Activated naive CD4-positive, alpha-beta T cell (primary cell): ENCODE results near the gene NFATC3.

Source experiments
- DNase-seq, 4 experiments: peaks; one replicate each; lab custom pipeline; 2025; lab: John Stamatoyannopoulos, UW

Gene NFATC3

DNA sequence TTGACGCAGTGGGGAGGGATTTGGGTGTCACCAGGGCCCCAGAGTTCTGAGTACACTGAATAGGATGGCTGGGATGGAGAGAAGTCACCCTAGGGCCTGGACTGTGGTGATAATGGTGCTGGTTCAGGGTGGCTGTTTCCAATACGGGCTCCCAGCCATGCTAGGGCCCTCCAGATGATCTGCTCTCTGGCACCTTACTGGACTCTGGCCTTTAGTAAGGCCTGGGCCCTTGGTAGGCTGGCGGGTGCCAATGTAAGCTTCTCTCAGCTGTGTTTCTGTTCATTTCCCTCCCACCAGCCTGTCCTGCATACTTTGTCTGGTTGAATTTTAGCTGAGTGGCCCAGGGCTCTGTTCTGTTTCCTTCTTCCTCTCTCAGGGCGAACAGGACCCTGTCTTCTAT is 162.8 kb downstream of the NFATC3 start:
- no peak for DNase-seq

DNA sequence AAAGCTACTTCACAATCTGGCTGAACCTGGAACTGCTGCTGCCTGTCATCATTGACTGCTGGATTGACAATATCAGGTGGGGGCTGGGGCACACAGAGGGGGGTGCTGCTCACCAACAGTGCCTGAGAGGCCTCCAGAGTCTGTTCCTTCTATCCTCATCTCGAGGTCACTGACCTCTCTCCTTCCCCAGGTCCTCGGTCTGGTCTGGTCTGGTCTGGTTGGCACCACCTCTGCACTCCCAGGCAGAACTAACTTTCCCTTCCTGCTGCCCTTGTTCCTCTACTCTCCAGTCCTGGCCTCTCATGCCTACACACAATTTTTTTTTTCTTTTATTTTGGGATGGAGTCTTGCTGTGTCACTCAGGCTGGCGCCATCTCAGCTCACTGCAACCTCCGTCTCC is 164.2 kb downstream of the NFATC3 start:
- no peak for DNase-seq

DNA sequence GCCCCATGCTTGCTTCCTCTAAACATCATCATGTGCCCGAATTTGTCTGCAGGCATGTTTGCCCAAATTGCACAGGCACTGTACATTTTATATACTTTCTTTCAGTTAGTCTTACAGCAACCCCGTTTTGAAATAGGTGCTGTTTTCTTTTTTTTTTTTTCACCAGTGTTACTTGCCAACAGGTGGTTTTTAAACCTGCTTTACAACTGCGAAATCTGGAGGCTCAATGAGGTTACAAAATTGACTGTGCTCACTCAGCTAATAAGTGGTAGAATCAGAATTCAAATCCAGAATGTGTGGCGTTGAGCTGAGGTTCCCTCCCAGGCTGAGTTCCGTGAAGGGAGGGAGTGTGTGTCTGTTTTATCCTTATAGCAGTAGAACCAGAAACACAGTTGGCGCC is 165.8 kb downstream of the NFATC3 start:
- DNase-seq = no peak

DNA sequence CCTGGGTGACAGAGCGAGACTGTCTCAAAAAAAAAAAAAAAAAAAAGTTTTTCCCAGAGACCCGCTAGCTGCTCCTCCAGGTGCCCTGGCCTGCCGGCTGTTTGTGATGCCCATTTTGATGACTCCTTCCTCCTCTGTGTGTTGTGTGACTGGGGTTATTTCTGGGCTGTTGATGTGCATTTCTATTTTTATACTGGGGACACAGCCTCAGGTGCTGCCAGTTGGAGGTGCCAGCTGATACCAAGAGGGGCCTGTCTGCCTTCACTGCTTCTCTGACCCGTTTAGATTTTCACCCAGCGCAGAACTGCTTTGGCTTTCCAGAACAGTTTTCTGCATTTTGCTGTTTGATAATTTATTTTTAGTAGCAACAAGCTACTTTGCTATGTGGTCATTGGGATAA is 166.7 kb downstream of the NFATC3 start:
- DNase-seq = no peak

DNA sequence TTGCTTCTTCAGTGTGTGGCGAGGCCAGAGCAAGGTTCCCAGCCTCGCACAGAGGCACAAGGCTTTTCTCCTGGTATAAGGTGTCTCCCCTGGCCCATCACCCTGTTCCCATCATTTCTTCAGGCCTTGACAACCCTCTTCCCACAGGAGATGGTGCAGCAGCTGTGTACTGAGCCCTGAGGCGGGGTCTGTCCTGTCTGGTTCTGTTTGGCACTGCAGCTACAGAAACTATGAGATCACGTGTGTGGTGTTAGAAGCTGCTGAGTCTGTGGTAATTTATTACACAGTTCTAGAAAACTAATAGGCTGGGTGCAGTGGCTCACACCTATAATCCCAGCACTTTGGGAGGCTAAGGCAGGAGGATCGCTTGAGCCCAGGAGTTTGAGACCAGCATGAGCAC is 167.2 kb downstream of the NFATC3 start:
- no peak for DNase-seq

DNA sequence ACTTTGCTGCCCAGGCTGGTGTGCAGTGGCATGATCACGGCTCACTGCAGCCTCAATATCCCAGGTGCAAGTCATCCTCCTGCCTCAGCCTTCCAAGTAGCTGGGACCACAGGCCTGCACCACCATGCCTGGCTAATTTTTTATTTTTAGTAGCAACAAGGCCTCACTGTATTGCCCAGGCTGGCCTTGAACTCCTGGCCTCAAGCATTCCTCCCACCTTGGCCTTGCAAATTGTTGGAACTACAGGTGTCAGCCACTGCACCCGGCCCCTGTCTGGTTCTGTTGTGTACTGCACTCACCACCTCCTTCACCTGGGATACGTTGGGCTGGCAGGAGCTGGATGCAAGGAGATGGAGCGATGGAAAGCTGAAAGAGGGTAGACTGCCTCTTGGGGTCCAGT is 168.6 kb downstream of the NFATC3 start:
- no peak for DNase-seq

DNA sequence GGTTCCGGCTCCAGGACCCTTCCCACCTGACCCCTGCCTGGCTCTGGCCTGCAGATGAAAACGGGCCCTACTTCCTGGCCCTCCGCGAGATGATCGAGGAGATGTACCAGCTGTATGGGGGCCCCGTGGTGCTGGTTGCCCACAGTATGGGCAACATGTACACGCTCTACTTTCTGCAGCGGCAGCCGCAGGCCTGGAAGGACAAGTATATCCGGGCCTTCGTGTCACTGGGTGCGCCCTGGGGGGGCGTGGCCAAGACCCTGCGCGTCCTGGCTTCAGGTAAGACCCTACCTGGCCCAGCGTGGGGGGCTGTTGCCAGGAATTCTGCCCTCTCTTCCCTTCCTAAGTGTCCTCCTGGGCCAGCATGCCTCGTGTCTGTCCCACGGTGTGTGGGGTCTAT is 170.5 kb downstream of the NFATC3 start:
- DNase-seq = no peak

DNA sequence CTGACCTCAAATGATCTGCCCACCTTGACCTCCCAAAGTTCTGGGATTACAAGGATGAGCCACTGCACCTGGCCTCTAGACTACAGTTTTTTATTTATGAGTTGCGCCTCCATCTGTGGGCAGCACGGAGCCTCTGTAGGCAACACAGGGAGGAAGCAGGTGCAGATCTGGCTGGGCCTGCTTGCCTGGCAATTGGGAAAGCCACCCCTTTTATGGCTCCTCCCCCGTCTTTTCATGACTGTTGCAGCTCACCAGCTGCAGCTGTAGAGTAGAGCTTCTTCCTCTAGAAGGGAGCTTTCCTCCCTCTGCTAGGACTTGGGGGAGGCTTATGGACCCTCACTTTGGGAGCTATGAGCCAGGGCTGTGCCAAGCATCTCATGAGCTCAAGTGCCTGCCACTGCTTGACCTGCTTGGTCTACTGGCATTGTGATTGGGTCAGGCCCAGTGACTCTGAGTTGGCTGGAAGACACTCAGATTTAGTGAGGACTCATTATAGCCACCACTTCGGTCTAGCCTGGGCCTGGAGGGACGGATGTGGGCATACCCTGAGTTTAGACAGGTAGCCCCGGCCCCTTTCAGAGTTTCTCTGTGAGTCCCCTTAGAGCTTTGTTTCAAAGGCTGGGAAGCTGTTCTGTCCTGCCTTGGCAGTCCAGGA is 172.2 kb downstream of the NFATC3 start:
- peak in 1 of 4 experiments; percentile 20 for DNase-seq

DNA sequence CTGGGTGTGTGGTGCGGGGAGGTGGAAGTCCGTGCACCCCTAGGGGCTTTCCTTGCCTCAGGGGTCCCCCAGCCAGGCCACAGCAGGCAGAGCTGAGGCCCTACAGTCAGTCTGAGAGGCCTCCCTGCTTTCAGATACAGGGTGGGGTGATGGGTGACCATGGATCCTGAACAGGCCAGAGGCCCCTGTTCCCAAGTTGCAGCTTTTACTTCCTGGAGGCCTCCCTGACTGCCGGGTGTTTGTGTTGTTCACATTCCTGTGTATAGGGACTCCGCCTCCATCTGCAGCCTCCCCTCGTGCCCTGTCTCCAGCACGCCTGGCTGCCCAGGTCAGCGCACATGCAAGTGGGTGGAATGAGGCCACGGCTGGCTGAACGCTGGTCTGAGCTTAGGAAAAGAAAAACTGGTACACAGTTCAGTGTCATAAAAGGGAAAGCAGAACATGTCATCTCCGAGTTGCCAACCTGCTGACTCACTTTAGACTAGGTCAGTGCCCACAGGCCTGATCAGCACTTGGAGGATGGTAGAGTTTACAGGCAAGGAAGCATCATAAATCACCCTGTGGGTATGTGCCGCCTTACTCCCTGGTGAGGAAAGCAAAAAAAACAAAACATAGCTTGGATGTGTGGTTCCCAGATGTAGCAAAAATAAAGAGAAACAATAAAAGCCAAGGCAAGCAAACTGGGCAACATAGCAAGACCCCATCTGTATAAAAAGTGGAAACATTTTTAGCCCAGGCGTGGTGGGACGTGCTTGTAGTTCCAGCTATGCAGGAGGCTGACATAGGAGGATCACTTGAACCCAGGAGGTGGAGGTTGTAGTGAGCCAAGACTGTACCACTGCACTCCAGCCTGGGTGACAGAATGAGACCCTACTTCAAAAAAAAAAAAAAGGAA is 173.0 kb downstream of the NFATC3 start:
- DNase-seq = no peak

DNA sequence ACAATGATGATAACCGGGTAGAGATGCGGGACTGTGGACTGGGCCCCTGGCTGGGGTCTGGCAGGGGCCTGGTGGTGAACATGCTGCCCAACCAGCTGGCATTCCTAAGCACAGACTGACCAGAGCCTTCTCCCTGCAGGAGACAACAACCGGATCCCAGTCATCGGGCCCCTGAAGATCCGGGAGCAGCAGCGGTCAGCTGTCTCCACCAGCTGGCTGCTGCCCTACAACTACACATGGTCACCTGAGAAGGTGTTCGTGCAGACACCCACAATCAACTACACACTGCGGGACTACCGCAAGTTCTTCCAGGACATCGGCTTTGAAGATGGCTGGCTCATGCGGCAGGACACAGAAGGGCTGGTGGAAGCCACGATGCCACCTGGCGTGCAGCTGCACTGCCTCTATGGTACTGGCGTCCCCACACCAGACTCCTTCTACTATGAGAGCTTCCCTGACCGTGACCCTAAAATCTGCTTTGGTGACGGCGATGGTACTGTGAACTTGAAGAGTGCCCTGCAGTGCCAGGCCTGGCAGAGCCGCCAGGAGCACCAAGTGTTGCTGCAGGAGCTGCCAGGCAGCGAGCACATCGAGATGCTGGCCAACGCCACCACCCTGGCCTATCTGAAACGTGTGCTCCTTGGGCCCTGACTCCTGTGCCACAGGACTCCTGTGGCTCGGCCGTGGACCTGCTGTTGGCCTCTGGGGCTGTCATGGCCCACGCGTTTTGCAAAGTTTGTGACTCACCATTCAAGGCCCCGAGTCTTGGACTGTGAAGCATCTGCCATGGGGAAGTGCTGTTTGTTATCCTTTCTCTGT is 174.0 kb downstream of the NFATC3 start:
- DNase-seq = no peak

DNA sequence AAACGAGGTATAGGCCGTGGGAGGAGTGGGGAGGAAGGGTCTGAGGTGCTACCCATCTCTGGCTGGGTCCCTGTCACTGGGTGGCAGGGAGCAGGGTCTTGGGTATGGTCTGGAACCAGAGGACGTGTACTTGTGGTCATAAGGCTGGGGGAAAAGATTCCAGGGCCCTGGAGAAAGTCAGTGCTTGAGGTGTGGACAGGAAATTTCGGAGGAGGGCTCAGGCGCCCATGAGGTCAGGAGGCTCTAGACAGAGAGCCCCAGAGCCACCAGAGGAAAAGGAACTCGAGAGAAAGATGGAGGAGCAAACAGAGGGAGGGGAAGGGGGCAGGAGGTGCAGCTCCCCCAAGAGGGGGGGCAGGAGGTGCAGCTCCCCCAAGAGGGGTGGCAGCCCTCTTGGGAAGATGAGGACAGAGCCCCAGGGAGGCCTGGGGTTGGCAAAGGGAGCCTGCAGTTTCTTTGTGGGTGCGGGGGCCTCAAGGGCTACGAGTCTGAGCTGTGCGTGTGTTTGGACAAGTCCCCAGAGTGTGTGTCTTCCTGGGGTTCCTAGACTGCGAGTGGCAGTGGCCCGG is 178.5 kb downstream of the NFATC3 start:
- DNase-seq = no peak

DNA sequence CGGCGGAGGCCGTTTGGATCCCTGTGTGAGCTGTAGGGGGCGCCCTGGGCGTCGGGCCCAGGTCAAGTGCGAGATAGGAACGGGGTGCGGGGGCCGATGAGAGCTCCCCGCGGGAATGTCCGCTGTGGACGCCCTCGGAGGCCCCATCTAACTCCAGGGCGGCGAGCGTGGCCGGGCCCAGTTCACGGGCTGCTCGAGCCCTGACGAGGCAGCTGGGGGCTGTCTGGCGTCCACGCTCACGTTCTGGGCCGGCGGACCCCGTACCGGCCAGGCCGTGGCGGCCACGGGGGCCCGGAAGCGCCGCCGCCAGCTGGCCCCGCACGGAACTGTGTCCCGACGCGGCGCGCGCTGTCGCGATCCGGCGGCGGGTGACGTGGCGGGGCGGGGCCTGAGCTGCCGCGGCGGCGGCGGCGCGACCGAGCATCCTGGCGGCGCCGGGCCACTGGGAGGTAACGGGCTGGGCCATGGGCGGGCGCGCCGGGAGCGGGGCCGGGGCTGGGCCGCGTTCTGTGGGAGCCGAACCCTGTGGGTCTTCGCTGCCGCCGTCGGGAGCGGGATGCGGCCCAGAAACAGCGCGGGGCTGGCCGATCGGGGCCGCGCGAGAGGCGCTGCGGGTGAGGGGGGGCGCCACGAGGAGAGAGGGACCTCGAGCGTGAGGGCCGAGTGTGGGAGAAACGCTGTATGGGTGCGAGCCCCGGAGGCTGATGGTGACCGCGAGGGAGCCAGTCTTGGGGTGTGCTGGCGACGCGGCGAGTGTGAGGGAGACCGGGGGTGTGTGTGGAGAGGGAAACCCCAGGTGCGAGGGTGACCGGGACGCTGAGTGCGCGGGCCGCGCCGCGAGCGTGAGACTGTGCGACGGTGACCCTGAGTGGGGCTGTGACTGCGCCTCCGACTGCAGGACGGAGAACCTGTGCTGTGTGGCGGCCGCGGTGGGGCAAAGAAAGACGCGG is 179.2 kb downstream of the NFATC3 start, which contains the start of gene SLC7A6:
TSS of gene SLC7A6 (plus strand) at position 399 of the 950 bp plus-strand sequence. CDS start 10,201 bp downstream, outside the sequence.
- DNase-seq = peak; percentile 55 to 78 (median 57)

DNA sequence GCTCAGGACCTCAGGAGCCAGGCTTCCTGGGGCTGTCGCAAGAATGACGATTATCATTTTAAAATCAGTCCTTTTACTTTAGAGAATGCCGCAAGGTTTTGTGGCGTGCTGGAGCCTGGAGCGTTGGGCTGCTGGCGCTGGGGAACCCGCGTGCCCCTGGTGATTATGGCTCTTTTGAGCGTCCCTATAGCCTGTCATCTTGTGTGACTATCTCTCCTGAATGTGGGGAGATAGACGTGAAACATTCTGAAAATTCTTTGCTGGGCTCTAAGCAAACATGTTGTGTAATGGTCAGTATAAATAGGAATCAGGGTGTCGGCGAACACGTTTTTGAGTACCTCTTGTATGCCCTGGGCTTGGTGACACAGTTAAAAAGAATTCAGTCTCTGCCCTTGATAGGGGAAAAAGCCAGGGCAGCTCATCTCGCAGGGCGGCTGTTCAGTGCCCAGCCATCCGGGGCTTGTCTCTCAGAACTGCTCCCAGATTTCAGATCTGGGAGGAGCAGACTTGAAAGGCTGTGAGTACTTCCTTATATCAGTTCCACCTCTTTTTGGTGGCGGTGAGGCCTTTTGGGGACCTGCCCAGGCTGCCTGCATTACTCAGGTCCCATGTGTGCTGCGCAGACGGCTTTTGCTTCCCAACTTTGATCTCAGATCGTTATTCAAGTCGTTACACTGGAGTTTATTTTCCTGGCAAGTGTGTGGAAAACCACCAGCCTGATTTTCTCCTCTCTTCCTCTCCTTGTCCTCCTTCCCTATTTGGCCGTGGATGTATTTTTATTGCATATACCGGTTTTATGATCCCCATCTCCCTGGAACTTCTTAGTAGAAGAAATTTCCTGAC is 180.1 kb downstream of the NFATC3 start:
- peak in 1 of 4 experiments; percentile 17 for DNase-seq

DNA sequence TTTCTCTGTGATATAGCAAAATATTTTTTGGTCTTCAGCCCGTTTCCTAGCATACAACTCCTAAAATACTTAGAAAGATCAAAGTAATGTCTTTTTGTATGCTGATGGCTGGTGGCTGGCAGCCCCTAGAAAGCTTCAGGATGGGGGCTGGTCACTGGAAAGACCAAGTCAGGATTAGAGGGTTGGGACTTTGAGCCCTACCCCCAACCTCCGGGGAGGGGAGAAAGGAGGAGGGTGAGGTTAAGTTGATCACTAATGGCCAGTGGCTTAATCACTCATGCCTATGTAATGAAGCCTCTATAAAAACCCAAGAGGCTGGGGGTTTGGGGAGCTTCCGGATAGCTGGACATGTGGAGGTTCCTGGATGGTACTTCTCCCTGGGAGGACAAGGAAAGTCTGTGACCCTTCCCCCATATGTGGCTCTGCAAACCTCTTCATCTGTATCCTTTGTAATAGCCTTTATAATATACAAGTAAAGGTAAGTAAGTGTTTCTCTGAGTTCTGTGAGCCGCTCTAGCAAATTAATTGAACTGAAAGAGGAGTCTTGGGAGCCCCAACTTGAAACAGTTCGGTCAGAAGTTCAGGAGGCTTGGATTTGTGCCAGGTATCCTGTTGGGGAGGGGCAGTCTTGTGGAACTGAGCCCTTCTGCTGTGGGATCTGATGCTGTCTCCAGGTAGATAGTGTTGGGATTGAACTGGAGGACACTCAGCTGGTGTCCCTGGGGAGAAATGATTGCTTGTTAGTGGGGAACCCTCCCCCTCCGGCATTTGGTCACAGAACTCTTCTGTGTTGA is 182.6 kb downstream of the NFATC3 start:
- DNase-seq = no peak

DNA sequence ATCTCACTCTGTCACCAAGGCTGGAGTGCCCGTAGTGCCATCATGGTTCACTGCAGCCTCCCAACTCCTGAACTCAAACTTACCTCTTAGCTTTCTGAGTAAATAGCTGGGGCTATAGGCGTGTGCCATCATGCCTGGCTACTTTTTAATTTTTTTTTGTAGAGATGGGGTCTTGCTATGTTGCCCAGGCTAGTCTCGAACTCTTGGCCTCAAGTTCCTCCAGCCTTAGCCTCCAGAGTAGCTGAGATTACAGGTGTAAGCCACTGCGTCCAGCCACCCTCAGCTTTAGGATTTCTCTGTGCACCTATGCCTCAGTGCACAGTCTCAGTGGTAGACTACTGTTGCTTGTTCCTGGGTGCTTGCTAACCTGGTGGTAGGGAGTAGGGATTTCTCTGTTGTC is 184.6 kb downstream of the NFATC3 start:
- DNase-seq = no peak

DNA sequence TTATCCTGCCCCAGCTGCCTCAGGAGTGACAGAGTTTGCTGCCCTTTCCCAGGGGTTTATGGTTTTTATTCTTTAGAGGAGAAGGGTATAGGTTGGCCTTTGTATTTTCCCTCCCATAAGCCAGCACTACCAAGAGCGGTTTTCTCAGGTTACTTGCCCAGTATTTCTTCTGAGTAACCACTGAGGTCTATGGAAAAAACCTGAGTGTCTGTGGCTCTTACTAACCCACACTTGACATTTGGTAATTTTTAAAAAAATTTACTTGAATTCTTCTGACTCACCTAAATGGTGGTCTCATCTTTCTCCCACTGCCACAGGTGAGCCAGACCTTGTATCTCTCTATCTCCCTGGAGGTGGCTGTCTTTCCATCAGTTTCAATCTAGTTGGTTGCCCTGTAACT is 185.2 kb downstream of the NFATC3 start:
- DNase-seq = no peak

DNA sequence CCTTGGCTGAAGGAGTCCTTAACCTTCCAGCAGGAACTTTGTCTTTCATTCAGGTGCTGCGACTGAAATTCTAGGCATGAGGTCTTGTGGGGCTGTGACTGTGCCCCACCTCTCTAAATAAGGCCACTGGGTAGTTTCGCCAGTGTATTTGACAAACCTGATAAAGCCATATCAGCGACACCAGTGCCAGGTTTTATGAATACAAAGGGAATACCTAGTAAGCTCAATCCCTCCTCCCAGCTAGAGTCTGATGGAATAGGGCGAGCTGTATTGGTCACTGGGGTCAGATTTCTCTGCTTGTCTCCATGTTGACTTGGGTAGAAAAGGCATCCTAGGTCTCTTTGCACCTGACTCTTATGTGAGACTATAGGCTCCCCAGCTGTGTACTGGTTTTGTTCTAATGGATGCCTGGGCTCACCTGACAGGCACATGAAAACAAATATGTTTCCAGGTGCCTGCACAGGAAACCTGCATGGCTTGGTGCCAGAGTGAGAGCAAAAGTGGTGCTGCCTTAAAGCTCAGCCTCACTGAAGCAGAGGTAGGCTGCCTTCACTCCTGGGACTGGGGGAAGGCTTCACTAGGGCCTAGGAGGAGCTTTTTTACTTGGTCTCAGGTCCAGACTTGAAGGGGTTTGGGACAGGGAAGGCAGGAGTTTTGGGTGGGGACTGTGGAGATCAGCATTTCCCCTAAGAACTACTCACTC is 187.5 kb downstream of the NFATC3 start:
- DNase-seq = peak in 2 of 4 experiments; percentile 51 to 58

DNA sequence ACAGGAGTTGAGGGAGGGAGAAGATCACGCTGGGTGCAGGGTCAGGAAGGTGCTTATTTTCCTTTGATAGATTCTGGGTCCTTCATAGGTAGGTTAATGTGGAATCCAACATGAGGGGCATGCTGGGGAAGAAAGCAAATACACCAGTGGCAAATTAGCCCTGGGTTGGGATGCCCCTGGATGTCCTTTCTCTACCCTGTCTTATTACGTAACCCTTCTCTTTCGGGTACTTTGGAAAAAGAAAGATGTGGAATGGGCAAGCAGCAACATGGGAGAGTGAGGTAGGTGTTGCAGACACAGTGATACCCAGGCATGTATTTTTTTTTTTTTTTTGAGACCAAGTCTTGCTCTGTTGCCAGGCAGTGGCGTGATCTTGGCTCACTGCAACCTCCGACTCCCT is 188.3 kb downstream of the NFATC3 start:
- no peak for DNase-seq

DNA sequence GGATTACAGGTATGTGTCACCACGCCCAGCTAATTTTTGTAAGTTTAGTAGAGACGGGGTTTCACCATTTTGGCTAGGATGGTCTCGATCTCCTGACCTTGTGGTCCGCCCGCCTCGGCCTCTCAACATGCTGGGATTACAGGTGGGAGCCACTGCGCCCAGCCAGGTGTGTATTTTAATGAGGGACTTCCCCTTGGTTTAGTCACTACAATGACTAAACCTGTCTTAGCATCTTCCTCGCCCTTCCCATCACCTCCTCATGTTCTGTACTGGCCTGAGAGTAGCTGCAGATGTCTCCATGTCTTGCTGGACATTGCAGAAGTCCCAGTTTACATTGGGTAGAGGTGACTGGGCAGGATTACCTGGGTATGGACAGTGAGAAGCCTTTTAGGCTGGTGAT is 188.7 kb downstream of the NFATC3 start:
- no peak for DNase-seq
